ENCODE results near the gene ALDH4A1. TPM values are rescaled to one million over a fixed set of nuclear protein-coding genes. Genes with fewer than 3 reads are reported as not detected.
A peak's percentile ranks its signal among the peaks of the same experiment; 100 is the strongest.

The ALDH4A1 gene
- total RNA-seq, 1 donor from 2014 or later = 35.9 TPM

DNA sequence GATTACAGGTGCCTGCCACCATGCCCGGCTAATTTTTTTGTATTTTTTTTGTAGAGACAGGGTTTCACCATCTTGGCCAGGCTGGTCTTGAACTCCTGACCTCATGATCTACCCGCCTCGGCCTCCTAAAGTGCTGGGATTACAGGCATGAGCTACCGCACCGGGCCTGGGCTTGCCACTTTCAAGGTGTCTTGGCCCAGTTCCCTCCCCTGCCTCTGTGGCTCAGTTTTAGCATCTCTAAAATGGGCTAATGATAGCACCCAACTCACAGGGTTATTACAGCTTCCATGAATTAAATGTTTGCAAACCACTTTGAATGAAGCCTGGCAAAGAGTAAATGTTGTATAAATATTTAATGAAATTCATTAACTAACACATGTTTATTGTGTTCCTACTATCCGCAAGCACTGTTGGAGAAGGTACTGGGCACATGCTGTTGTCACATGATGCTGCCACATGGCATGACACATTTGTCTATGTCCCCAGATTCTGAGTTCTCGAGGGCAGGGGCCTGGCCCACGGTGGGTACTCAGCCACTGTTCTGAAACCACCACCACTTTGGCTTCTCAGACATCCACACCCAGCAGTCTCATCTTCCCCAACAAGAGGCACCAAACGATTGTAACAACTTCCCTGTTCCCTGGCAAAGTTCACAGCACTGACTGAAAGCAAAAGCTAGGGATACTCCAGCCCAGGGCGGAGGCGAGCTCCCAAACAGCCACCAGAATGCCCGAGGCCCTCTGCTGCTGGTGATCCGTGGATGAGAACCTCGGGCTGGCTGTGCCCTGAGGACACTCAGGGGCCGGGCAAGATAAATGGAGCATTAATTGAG lies 44.4 kb upstream of the ALDH4A1 start:
- H3K27ac ChIP-seq (replicated peaks) = peak overlapping the region; percentile 2
- no peaks in the 10 kb centered on the region for H3K27me3 ChIP-seq (ENCODE audit: low read depth)
- intact Hi-C loops (cut with micrococcal nuclease) = no loop called here
- DNase-seq = no peak
- peaks cover 84% of the 10 kb centered on the region for H3K4me1 ChIP-seq
- no peaks in the 10 kb centered on the region for H3K36me3 ChIP-seq
- H3K9me3 ChIP-seq (replicated peaks) = no peaks in the 10 kb centered on the region
- TF ChIP-seq CTCF (IDR thresholded peaks at IDR 0.05; ENCODE audit: borderline replicate concordance) = no peak
- no peak overlapping the region for H3K4me3 ChIP-seq

DNA sequence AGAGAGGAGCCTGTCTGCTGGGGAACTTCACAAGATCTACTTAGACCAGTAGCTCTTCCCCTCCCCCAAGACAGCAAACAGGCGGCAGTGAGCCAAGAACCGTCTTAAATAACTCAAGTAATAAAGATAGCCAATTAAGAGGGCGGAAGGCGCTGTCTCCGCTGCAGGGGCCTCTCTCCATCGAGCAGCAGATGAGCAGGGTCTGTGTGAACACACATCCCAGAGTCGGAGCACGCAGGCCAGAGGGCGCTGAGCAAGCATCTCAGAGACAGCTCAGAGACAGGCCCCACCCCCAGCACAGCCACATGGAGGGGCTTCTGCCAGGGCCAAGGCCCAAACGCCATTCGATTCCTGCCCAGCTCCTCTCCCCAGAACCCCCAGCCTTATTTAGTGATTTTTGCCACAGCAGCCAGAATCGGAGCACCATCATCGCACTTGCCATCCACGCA lies 43.1 kb upstream of the ALDH4A1 start:
- Histone ChIP-seq H3K27me3 (ENCODE audit: low read depth) (no peaks in the 10 kb centered on the region), H3K4me3 (no peak overlapping the region), H3K36me3 (no peaks in the 10 kb centered on the region), H3K4me1 (peaks cover 86% of the 10 kb centered on the region), H3K27ac (replicated peaks) (peak overlapping the region; percentile 50), H3K9me3 (replicated peaks) (no peaks in the 10 kb centered on the region)
- no peak for TF ChIP-seq CTCF (IDR thresholded peaks at IDR 0.05; ENCODE audit: borderline replicate concordance)
- intact Hi-C loops (cut with micrococcal nuclease) = no loop called here
- DNase-seq = peak; percentile 50

GRCh38 chr1:18944810-18945209 lies 42.5 kb upstream of the ALDH4A1 start:
- DNase-seq = no peak
- Histone ChIP-seq H3K4me3 (no peak overlapping the region), H3K27me3 (ENCODE audit: low read depth) (no peaks in the 10 kb centered on the region), H3K9me3 (replicated peaks) (no peaks in the 10 kb centered on the region), H3K36me3 (no peaks in the 10 kb centered on the region), H3K4me1 (peaks cover 85% of the 10 kb centered on the region), H3K27ac (replicated peaks) (peak overlapping the region; percentile 50)
- intact Hi-C loops (cut with micrococcal nuclease) = no loop called here
- no peak for TF ChIP-seq CTCF (IDR thresholded peaks at IDR 0.05; ENCODE audit: borderline replicate concordance)

DNA sequence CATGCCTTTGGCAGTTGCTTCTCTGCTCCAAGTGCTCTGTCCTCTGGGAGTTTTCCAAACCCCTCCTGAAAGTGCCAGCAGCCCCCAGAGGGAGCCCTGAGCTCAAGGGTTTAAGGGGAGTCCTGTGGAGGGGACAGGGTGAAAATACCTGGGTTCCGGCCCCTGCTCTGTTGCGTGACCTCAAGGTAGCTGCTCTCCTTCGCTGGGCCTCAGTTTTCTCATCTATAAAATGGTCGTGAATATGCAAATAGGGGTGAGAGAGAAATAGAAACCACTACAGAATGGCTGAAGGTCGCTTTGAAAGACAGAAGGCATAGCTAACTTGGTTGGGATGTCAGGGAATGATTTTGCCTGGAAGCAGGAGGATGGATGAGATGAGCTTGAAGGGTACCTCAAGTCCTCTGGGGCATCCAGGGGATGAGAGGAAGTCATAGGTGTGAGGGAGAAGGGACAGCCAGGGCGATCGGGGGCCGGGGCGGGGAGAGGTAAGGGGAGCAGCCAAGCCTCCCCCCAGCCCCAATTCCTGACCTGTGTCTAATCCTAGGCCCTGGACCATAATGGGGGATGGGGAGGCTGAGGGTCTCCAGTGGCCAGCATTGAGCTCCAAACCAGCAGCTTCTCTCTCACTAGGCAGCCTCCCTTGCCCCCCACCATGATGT lies 41.7 kb upstream of the ALDH4A1 start:
- Histone ChIP-seq H3K27ac (replicated peaks) (peak overlapping the region; percentile 50), H3K4me1 (peaks cover 85% of the 10 kb centered on the region)
- DNase-seq = no peak

DNA sequence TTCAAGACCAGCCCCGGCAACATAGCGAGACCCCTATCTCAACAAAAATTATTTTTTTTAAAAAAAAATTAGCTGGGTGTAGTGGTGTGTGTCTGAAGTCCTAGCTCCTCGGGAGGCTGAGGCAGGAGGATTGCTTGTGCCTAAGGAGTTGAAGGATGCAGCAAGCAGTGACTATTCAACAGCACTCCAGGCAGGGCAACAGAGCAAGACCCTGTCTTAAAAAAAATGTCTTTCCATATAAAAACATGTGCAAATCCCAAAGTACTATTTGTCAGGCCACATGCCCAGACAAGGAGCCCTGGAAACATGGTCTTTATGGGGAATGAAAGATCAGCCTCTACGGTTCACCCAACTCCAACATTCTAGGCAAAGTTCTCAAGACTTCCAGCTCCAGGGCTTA lies 40.8 kb upstream of the ALDH4A1 start:
- Histone ChIP-seq H3K36me3 (no peaks in the 10 kb centered on the region), H3K27me3 (ENCODE audit: low read depth) (no peaks in the 10 kb centered on the region), H3K9me3 (replicated peaks) (no peaks in the 10 kb centered on the region), H3K27ac (replicated peaks) (peak overlapping the region; percentile 79), H3K4me1 (peaks cover 85% of the 10 kb centered on the region), H3K4me3 (no peak overlapping the region)
- TF ChIP-seq CTCF (IDR thresholded peaks at IDR 0.05; ENCODE audit: borderline replicate concordance) = no peak
- DNase-seq = no peak
- intact Hi-C loops (cut with micrococcal nuclease) = no loop called here

More for the DNA sequence above, 41.7 kb upstream of the ALDH4A1 start:
- Histone ChIP-seq H3K9me3 (replicated peaks) (no peaks in the 10 kb centered on the region), H3K27me3 (ENCODE audit: low read depth) (no peaks in the 10 kb centered on the region), H3K4me3 (no peak overlapping the region), H3K36me3 (no peaks in the 10 kb centered on the region)
- intact Hi-C loops (cut with micrococcal nuclease) = no loop called here
- TF ChIP-seq CTCF (IDR thresholded peaks at IDR 0.05; ENCODE audit: borderline replicate concordance) = no peak
